ENCODE results near the gene IRX2. TPM values are rescaled to one million over a fixed set of nuclear protein-coding genes. Genes with fewer than 3 reads are reported as not detected.

Gene IRX2
- polyA plus RNA-seq, 4 donors = 0.52 to 28.4 (median 24.0) TPM

- DNase-seq (ENCODE audit: low read depth in 4 of 4, low spot score in 3 of 4) = no peak
Observed at GRCh38 chr5:2699686-2700085, 51.8 kb downstream of the IRX2 start.

GRCh38 chr5:2699231-2699630, 52.2 kb downstream of the IRX2 start:
- no peak for DNase-seq (ENCODE audit: low read depth in 4 of 4, low spot score in 3 of 4)

GRCh38 chr5:2698581-2698980, 52.9 kb downstream of the IRX2 start:
- no peak for DNase-seq (ENCODE audit: low read depth in 4 of 4, low spot score in 3 of 4)

- DNase-seq (ENCODE audit: low read depth in 4 of 4, low spot score in 3 of 4) = no peak
Observed at GRCh38 chr5:2697446-2698200, 53.9 kb downstream of the IRX2 start.

GRCh38 chr5:2697041-2697440, 54.4 kb downstream of the IRX2 start:
- DNase-seq (ENCODE audit: low read depth in 4 of 4, low spot score in 3 of 4) = no peak

All from left renal pelvis (tissue), 4 donors.